ENCODE measurements around the gene CCHCR1.

The CCHCR1 gene

DNA sequence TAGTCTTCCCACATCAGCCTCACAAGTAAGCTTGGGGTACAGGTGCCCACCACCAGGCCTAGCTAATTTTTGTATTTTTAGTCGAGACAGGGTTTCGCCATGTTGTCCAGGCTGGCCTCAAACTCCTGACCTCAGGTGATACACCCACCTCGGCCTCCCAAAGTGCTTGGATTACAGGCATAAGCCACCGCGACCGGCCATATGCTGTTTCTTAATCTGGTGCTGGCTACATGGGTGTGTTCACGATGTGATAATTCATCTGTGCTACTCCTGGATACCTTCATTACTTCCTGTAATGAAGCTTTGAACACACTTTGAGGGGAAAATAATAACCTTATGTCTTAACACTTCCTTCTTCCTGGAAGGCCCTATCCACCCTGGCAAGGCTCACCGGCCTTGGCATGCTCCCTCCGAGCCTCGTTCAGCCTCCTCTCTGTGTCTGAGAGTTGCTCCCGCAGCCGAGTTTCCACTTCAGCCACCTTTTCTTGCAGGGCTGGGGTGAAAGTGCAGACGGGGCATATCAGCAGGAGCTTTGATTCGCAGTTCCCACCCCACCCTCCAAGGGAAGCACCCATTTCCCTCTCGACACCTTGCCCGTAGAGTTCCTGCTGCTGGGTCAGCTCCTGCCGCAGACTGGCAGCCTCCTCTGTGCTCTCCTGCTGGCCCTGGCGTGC lies 13.2 kb downstream of the CCHCR1 start:
- TF ChIP-seq, protein P1, sequence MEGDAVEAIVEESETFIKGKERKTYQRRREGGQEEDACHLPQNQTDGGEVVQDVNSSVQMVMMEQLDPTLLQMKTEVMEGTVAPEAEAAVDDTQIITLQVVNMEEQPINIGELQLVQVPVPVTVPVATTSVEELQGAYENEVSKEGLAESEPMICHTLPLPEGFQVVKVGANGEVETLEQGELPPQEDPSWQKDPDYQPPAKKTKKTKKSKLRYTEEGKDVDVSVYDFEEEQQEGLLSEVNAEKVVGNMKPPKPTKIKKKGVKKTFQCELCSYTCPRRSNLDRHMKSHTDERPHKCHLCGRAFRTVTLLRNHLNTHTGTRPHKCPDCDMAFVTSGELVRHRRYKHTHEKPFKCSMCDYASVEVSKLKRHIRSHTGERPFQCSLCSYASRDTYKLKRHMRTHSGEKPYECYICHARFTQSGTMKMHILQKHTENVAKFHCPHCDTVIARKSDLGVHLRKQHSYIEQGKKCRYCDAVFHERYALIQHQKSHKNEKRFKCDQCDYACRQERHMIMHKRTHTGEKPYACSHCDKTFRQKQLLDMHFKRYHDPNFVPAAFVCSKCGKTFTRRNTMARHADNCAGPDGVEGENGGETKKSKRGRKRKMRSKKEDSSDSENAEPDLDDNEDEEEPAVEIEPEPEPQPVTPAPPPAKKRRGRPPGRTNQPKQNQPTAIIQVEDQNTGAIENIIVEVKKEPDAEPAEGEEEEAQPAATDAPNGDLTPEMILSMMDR (IDR thresholded peaks at IDR 0.05; ENCODE audit: extremely low read depth, missing control alignments), result no peak
- no peak for DNase-seq (ENCODE audit: low spot score)

GRCh38 chr6:31143148-31143547 lies 14.5 kb downstream of the CCHCR1 start:
- TF ChIP-seq, protein P1 (IDR thresholded peaks at IDR 0.05; ENCODE audit: extremely low read depth, missing control alignments), result no peak
- DNase-seq (ENCODE audit: low spot score), result no peak

- TF ChIP-seq, protein P1 (IDR thresholded peaks at IDR 0.05; ENCODE audit: extremely low read depth, missing control alignments), result no peak
Observed at GRCh38 chr6:31142361-31142761, 15.2 kb downstream of the CCHCR1 start.

GRCh38 chr6:31140643-31141042 lies 17.0 kb downstream of the CCHCR1 start:
- DNase-seq (ENCODE audit: low spot score), result no peak
- TF ChIP-seq, protein P1 (IDR thresholded peaks at IDR 0.05; ENCODE audit: extremely low read depth, missing control alignments), result no peak

More at GRCh38 chr6:31142361-31142761, 15.2 kb downstream of the CCHCR1 start:
- no peak for DNase-seq (ENCODE audit: low spot score)

GRCh38 chr6:31139599-31139998 lies 18.0 kb downstream of the CCHCR1 start:
- no peak for DNase-seq (ENCODE audit: low spot score)
- TF ChIP-seq, protein P1 (IDR thresholded peaks at IDR 0.05; ENCODE audit: extremely low read depth, missing control alignments), result no peak

GRCh38 chr6:31138982-31139381 lies 18.6 kb downstream of the CCHCR1 start, which contains the start of gene PSORS1C2:
Gene PSORS1C2 (minus strand): TSS chr6:31139066. CDS start chr6:31139026, 40 bp downstream.
- DNase-seq (ENCODE audit: low spot score), result no peak
- TF ChIP-seq, protein P1 (IDR thresholded peaks at IDR 0.05; ENCODE audit: extremely low read depth, missing control alignments), result no peak

- no peak for DNase-seq (ENCODE audit: low spot score)
- TF ChIP-seq, protein P1 (IDR thresholded peaks at IDR 0.05; ENCODE audit: extremely low read depth, missing control alignments), result no peak
Observed at GRCh38 chr6:31135710-31136109, 21.9 kb downstream of the CCHCR1 start.
